Stimulated activated CD4-positive, alpha-beta T cell treated with anti-CD3 and anti-CD28 coated beads, Interleukin-15, amount 100 ng/mL, for 48 hours (primary cell): Measurements from ENCODE around the gene PHF5A.

Experiments used
- DNase-seq, 2 donors: peaks; one replicate each; pipeline ENCODE4 v3.0.0-alpha.2; 2020; ENCODE audit warnings: low read depth in 2 of 2

PHF5A gene

DNA sequence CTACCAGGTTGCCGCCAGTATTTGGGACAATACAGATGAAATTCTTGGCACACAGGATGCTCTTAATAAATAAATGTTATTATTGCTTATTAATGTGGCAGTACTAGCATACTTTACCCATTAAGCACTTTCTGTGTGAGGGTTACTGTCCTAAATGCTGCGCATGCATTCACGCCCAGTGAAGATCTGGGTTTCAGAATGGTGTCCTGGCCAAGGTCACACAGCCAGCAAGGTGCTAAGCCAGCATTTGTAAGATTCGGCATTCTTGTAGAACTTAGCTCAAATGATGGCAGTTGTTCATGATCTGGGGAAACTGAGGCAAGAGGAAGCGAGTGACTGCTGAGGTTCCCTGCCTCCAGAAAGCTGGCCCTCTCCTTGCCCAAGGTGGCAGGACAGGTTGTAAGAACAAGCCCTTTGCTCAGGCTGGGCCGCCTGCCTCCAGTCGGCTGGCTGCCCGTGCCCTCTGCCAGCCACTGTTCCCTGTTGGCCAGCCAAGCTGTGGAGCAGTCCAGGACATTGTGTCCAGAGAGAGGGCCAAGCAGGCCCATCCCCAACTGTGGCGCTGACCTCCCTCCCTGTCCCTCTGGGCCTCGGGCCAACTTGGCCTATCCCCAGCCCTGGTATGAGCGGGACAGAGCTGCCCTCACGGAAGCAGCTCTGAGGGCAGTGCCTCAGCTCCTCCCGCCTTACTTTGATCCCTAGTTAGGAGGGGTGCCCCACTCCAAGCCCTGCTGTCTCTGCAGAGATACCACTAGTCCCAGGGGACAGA lies 50.7 kb downstream of the PHF5A start:
- DNase-seq = no peak

DNA sequence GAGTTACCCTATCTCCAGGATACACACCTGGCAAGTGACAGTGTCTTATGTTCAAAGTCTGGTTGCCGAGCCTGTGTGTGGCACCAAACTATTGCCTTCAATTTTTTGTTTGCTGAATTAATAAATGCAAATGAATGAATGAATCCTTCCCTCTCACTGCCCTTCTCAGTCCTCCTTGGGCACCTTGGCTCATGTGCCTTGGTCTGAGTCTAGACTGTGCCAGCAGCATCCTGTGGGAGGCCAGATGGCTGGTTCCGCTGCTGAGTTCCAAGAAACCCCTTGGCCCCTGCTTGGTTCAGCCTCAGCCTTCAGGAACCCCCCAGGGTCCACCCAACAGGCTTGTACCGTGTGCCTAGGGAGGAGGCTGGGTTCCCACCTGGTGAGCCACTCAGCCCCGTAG lies 52.9 kb downstream of the PHF5A start:
- no peak for DNase-seq

- DNase-seq = no peak
Measured at GRCh38 chr22:41411021-41411851, 57.3 kb downstream of the PHF5A start.

DNA sequence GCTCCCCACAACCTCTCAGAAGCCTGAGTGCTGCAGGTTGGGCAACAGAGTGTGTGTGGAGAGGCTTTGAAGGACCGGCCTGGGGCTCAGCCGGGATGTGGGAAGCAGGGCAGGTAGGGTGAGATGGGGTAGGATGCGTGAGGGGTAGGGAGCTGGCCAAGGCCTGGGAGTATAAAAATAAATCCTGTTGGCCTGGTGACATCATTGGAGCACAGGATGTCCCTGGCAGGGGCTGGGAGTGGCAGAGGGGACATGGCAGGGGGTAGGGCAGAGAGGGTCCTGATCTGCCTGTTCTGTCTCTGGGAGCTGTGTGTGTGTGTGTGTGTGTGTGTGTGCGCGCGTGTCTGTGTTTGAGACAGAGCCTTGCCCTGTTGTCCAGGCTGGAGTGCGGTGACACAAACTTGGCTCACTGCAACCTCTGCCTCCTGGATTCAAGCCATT lies 58.2 kb downstream of the PHF5A start:
- no peak for DNase-seq
